Esophagus muscularis mucosa (tissue), 4 donors: ENCODE results near the gene THSD4. TPM values are rescaled to one million over a fixed set of nuclear protein-coding genes. Genes with fewer than 3 reads are reported as not detected.

Experiments used
- DNase-seq: peaks from one replicate; pipeline ENCODE4 v3.0.0-alpha.2; 2017; ENCODE audit errors: extremely low spot score
- H3K27ac ChIP-seq, 4 donors: fragments of 200-600 bp; sonication (generic); replicated peaks in 1 of 4; 1 replicate in 3 of 4; 2 replicates in 1 of 4; pipeline ENCODE4 v1.5.1; 2016 to 2019; ENCODE audit warnings: mild to moderate bottlenecking in 1 of 4
- H3K27me3 ChIP-seq, 4 donors: fragments of 200-600 bp; sonication (generic); one replicate each; pipeline versions ENCODE4 v1.5.1 to v1.6.0; 2016 to 2019
- H3K36me3 ChIP-seq, 4 donors: fragments of 200-600 bp; sonication (generic); one replicate each; pipeline ENCODE4 v1.5.1; 2016 to 2019
- H3K4me1 ChIP-seq, 4 donors: fragments of 200-600 bp; sonication (generic); one replicate each; pipeline ENCODE4 v1.5.1; 2016 to 2019
- H3K4me3 ChIP-seq, 4 donors: fragments of 200-600 bp; sonication (generic); 1 replicate in 2 of 4; 2 replicates in 2 of 4; pipeline ENCODE4 v1.5.1; 2016 to 2019; ENCODE audit warnings: mild to moderate bottlenecking in 4 of 4, moderate library complexity in 1 of 4
- H3K9me3 ChIP-seq, 4 donors: fragments of 200-600 bp; sonication (generic); 1 replicate in 3 of 4; 2 replicates in 1 of 4; pipeline ENCODE4 v1.5.1; 2016 to 2019
- CTCF ChIP-seq, 3 experiments: fragments of 200-600 bp in 2 of 3; fragments of 450-650 bp in 1 of 3; sonication (generic) in 2 of 3; IDR thresholded peaks; one replicate each; pipeline ENCODE4 v1.5.1; 2017 to 2019; ENCODE audit warnings: antibody characterized with exemption in 3 of 3, mild to moderate bottlenecking in 2 of 3, moderate library complexity in 1 of 3
- EP300 ChIP-seq: sonication (generic); formaldehyde crosslinking; IDR thresholded peaks from one replicate; pipeline ENCODE4 v1.6.1; 2017; ENCODE audit warnings: antibody characterized with exemption
- POLR2A ChIP-seq: fragments of 450-650 bp; IDR thresholded peaks from one replicate; pipeline ENCODE4 v1.6.1; 2017; ENCODE audit warnings: antibody characterized with exemption, moderate library complexity, mild to moderate bottlenecking, low read depth
- POLR2AphosphoS5 ChIP-seq, 2 donors: sonication (generic); formaldehyde crosslinking; IDR thresholded peaks; one replicate each; pipeline ENCODE4 v1.6.1; 2017; ENCODE audit warnings: antibody characterized with exemption in 2 of 2
- WGBS: methylation state at CpG from one replicate; pipeline ENCODE4 v1.1.5; 2018; 5-methylcytosine and 5-hydroxymethylcytosine counted together
- intact Hi-C: fragments of 100-400 bp; cut with DNase I; formaldehyde crosslinking; loops from one replicate; pipeline ENCODE4 v1.15.1; 2023
- total RNA-seq, 4 donors: library from RNA; depleted of rRNA; stranded (reverse); fragments of >200 nt; gene quantifications; one replicate each; pipeline versions ENCODE4 v1.1.0 to v1.2.1, GENCODE V29; 2016

THSD4 gene
- total RNA-seq, 4 donors from 2014 or later, result 3.2 to 6.6 (median 5.6) TPM

GRCh38 chr15:71811752-71812735 is 696.8 kb downstream of the THSD4 start:
- intact Hi-C loops, result no loop called here
- 98% methylated on average over 8 of the region's 38 CpGs for WGBS
- Histone ChIP-seq H3K4me1 (peaks cover 0 to 14% (median 4%) of the 10 kb centered on the region in 4 donors), H3K4me3 (no peak overlapping the region), H3K27me3 (no peaks in the 10 kb centered on the region), H3K27ac (no peak overlapping the region), H3K9me3 (no peaks in the 10 kb centered on the region), H3K36me3 (no peaks in the 10 kb centered on the region)
- peak; percentile 78 for DNase-seq
- TF ChIP-seq EP300 (no peak), CTCF (IDR thresholded peaks at IDR 0.05) (no peak), POLR2AphosphoS5 (IDR thresholded peaks at IDR 0.05) (no peak)

GRCh38 chr15:71812966-71813722 is 697.9 kb downstream of the THSD4 start:
- Histone ChIP-seq H3K9me3 (no peaks in the 10 kb centered on the region), H3K36me3 (no peaks in the 10 kb centered on the region), H3K4me3 (no peak overlapping the region), H3K4me1 (peaks cover 0 to 7% (median 0%) of the 10 kb centered on the region in 4 donors), H3K27ac (no peak overlapping the region), H3K27me3 (no peaks in the 10 kb centered on the region)
- 90% methylated on average over 7 of the region's 16 CpGs for WGBS
- intact Hi-C loops, result no loop called here
- TF ChIP-seq POLR2A (no peak), CTCF (IDR thresholded peaks at IDR 0.05) (no peak), POLR2AphosphoS5 (IDR thresholded peaks at IDR 0.05) (no peak), EP300 (no peak)
- peak; percentile 82 for DNase-seq

GRCh38 chr15:71813723-71814470 is 698.6 kb downstream of the THSD4 start:
- DNase-seq, result peak; percentile 88
- no peaks in the 10 kb centered on the region for H3K9me3 ChIP-seq
- H3K27ac ChIP-seq, result no peak overlapping the region
- no peaks in the 10 kb centered on the region for H3K36me3 ChIP-seq
- intact Hi-C loops, result no loop called here
- no peak for TF ChIP-seq POLR2AphosphoS5 (IDR thresholded peaks at IDR 0.05)
- TF ChIP-seq CTCF (IDR thresholded peaks at IDR 0.05), result no peak
- TF ChIP-seq POLR2A, result no peak
- TF ChIP-seq EP300, result no peak
- H3K4me3 ChIP-seq, result no peak overlapping the region
- no peaks in the 10 kb centered on the region for H3K27me3 ChIP-seq
- WGBS, result 93% methylated on average over 6 of the region's 9 CpGs
- H3K4me1 ChIP-seq, result peaks cover 0 to 5% (median 0%) of the 10 kb centered on the region in 4 donors

- H3K27me3 ChIP-seq, result no peaks in the 10 kb centered on the region
- DNase-seq, result peak; percentile 14
- peaks cover 0 to 5% (median 0%) of the 10 kb centered on the region in 4 donors for H3K4me1 ChIP-seq
- H3K36me3 ChIP-seq, result no peaks in the 10 kb centered on the region
- H3K9me3 ChIP-seq, result peaks cover 0 to 3% (median 0%) of the 10 kb centered on the region in 4 donors
- TF ChIP-seq EP300 (no peak), POLR2AphosphoS5 (IDR thresholded peaks at IDR 0.05) (no peak), POLR2A (no peak), CTCF (IDR thresholded peaks at IDR 0.05) (no peak)
- no peak overlapping the region for H3K4me3 ChIP-seq
- intact Hi-C loops, result no loop called here
- WGBS, result 95% methylated on average over 3 of the region's 3 CpGs
- no peak overlapping the region for H3K27ac ChIP-seq
These were observed 700.0 kb downstream of the THSD4 start for GRCh38 chr15:71815301-71815700.
